ENCODE measurements around the gene CLIC5. TPM values are rescaled to one million over a fixed set of nuclear protein-coding genes. Genes with fewer than 3 reads are reported as not detected.

The CLIC5 gene
- polyA plus RNA-seq, 3 donors = not detected

- intact Hi-C loops (cut with micrococcal nuclease) = no loop called here
- no peaks in the 10 kb centered on the region for H4K20me1 ChIP-seq (ENCODE audit: insufficient read depth, low read length)
Measured at GRCh38 chr6:45841062-45841461, 174.6 kb downstream of the CLIC5 start.

GRCh38 chr6:45838996-45839395, 176.7 kb downstream of the CLIC5 start:
- 60% methylated on average over 1 of the region's 2 CpGs for WGBS (ENCODE audit: insufficient coverage)
- Histone ChIP-seq H2AFZ (ENCODE audit: insufficient read depth, low read depth, low read length, poor library complexity, severe bottlenecking) (no peak overlapping the region), H3K9ac (ENCODE audit: insufficient read depth, low read length, poor library complexity, severe bottlenecking) (no peak overlapping the region), H3K27ac (ENCODE audit: low read depth in 1 of 2, low read length in 2 of 2) (no peak overlapping the region), H4K20me1 (ENCODE audit: insufficient read depth, low read length) (no peaks in the 10 kb centered on the region), H3K4me2 (replicated peaks; ENCODE audit: extremely low read depth, low read length, poor library complexity, severe bottlenecking) (no peak overlapping the region), H3K27me3 (ENCODE audit: control insufficient read depth in 2 of 2, insufficient read depth in 2 of 2, low read length in 2 of 2) (no peaks in the 10 kb centered on the region), H3K79me2 (ENCODE audit: insufficient read depth, low read length) (no peaks in the 10 kb centered on the region), H3K4me1 (ENCODE audit: control insufficient read depth in 1 of 2, insufficient read depth in 2 of 2, low read length in 2 of 2) (no peaks in the 10 kb centered on the region), H3K9me3 (replicated peaks in 1 of 2; ENCODE audit: control insufficient read depth in 1 of 2, insufficient read depth in 1 of 2, low read length in 2 of 2) (no peaks in the 10 kb centered on the region), H3K4me3 (replicated peaks in 1 of 3; ENCODE audit: low read depth in 2 of 3, low read length in 3 of 3) (no peak overlapping the region), H3K36me3 (replicated peaks in 1 of 2; ENCODE audit: control insufficient read depth in 1 of 2, insufficient read depth in 2 of 2, low read length in 2 of 2) (no peaks in the 10 kb centered on the region)
- peaks cover 0 to 2% (median 0%) of the 10 kb centered on the region in 7 donors for H3K9me3 Mint-ChIP-seq
- no peak for TF ChIP-seq CTCF (IDR thresholded peaks at IDR 0.05)
- H3K27ac Mint-ChIP-seq = no peak overlapping the region
- H3K36me3 Mint-ChIP-seq = no peaks in the 10 kb centered on the region
- intact Hi-C loops (cut with micrococcal nuclease) = no loop called here
- peaks cover 5% of the 10 kb centered on the region for H3K4me1 Mint-ChIP-seq
- H3K4me3 Mint-ChIP-seq = no peak overlapping the region
- no peak for DNase-seq
- H3K27me3 Mint-ChIP-seq (ENCODE audit: low read depth in 3 of 3) = peaks cover 0 to 4% (median under 1%) of the 10 kb centered on the region in 3 donors

More at GRCh38 chr6:45841062-45841461, 174.6 kb downstream of the CLIC5 start:
- H3K4me3 Mint-ChIP-seq = no peak overlapping the region
- WGBS (ENCODE audit: insufficient coverage) = 88% methylated on average over 1 of the region's 3 CpGs
- Histone ChIP-seq H3K9ac (ENCODE audit: insufficient read depth, low read length, poor library complexity, severe bottlenecking) (no peak overlapping the region), H3K9me3 (replicated peaks in 1 of 2; ENCODE audit: control insufficient read depth in 1 of 2, insufficient read depth in 1 of 2, low read length in 2 of 2) (no peaks in the 10 kb centered on the region), H3K27me3 (ENCODE audit: control insufficient read depth in 2 of 2, insufficient read depth in 2 of 2, low read length in 2 of 2) (no peaks in the 10 kb centered on the region), H3K27ac (ENCODE audit: low read depth in 1 of 2, low read length in 2 of 2) (no peak overlapping the region), H3K36me3 (replicated peaks in 1 of 2; ENCODE audit: control insufficient read depth in 1 of 2, insufficient read depth in 2 of 2, low read length in 2 of 2) (no peaks in the 10 kb centered on the region), H3K4me3 (replicated peaks in 1 of 3; ENCODE audit: low read depth in 2 of 3, low read length in 3 of 3) (no peak overlapping the region), H2AFZ (ENCODE audit: insufficient read depth, low read depth, low read length, poor library complexity, severe bottlenecking) (no peak overlapping the region), H3K4me2 (replicated peaks; ENCODE audit: extremely low read depth, low read length, poor library complexity, severe bottlenecking) (no peak overlapping the region), H3K4me1 (ENCODE audit: control insufficient read depth in 1 of 2, insufficient read depth in 2 of 2, low read length in 2 of 2) (no peaks in the 10 kb centered on the region), H3K79me2 (ENCODE audit: insufficient read depth, low read length) (no peaks in the 10 kb centered on the region)
- DNase-seq = no peak
- H3K27me3 Mint-ChIP-seq (ENCODE audit: low read depth in 3 of 3) = peaks cover 0 to 5% (median 2%) of the 10 kb centered on the region in 3 donors
- no peak overlapping the region for H3K27ac Mint-ChIP-seq
- H3K36me3 Mint-ChIP-seq = no peaks in the 10 kb centered on the region
- no peak for TF ChIP-seq CTCF (IDR thresholded peaks at IDR 0.05)
- peaks cover 0 to 2% (median 0%) of the 10 kb centered on the region in 7 donors for H3K9me3 Mint-ChIP-seq
- peaks cover 6% of the 10 kb centered on the region for H3K4me1 Mint-ChIP-seq

Measured in CD14-positive monocyte (primary cell).